Measurements from ENCODE around the gene SNAPC4. TPM values are rescaled to one million over a fixed set of nuclear protein-coding genes. Genes with fewer than 3 reads are reported as not detected.

The SNAPC4 gene
- total RNA-seq, result 5.3 and 10.5 TPM in 2 replicates
- polyA plus RNA-seq, result 6.3 and 8.7 TPM in 2 replicates

- H3K27ac ChIP-seq, result peak within 1 kb of the TSS; percentile 85
- no peaks in the 10 kb centered on the region for H4K20me1 ChIP-seq (ENCODE audit: insufficient read depth, poor library complexity, severe bottlenecking)
- H3K36me3 ChIP-seq (replicated peaks; ENCODE audit: insufficient read depth, low read depth), result no peaks in the 10 kb centered on the region
- peak within 1 kb of the TSS; percentile 93 for H3K4me2 ChIP-seq
- peak within 1 kb of the TSS; percentile 97 for H3K4me3 ChIP-seq
- peak; percentile 91 for TF ChIP-seq CTCF (IDR thresholded peaks at IDR 0.05; ENCODE audit: poor library complexity)
- TF ChIP-seq EZH2 (IDR thresholded peaks at IDR 0.05; ENCODE audit: borderline replicate concordance), result no peak
- no peak for TF ChIP-seq EZH2phosphoT487 (IDR thresholded peaks at IDR 0.05; ENCODE audit: low read depth, severe bottlenecking, unreplicated experiment)
- peak within 1 kb of the TSS; percentile 86 for H2AFZ ChIP-seq
- peaks cover 27% of the 10 kb centered on the region for H3K79me2 ChIP-seq
- H3K27me3 ChIP-seq, result no peaks in the 10 kb centered on the region
- WGBS (ENCODE audit: low lambda C conversion rate, missing lambda C conversion rate), result 14% methylated on average over 65 of the region's 71 CpGs
- DNase-seq (ENCODE audit: low spot score), result peak; percentile 96
- H3K9me3 ChIP-seq (ENCODE audit: low read depth), result no peaks in the 10 kb centered on the region
- H3K9me2 ChIP-seq (replicated peaks; ENCODE audit: insufficient read depth), result no peaks in the 10 kb centered on the region
- peaks cover 11% of the 10 kb centered on the region for H3K4me1 ChIP-seq (ENCODE audit: insufficient read depth)
Observed at GRCh38 chr9:136400038-136400834, at the start of gene SNAPC4. Gene SNAPC4 (minus strand): TSS chr9:136400170. CDS start chr9:136398428, 1,742 bp downstream.

- TF ChIP-seq CTCF (IDR thresholded peaks at IDR 0.05; ENCODE audit: poor library complexity) (no peak), EZH2 (IDR thresholded peaks at IDR 0.05; ENCODE audit: borderline replicate concordance) (no peak), EZH2phosphoT487 (IDR thresholded peaks at IDR 0.05; ENCODE audit: low read depth, severe bottlenecking, unreplicated experiment) (no peak)
Observed at GRCh38 chr9:136448655-136449054, 48.7 kb upstream of the SNAPC4 start.

GRCh38 chr9:136447173-136447778 lies 47.3 kb upstream of the SNAPC4 start:
- TF ChIP-seq EZH2phosphoT487 (IDR thresholded peaks at IDR 0.05; ENCODE audit: low read depth, severe bottlenecking, unreplicated experiment) (no peak), EZH2 (IDR thresholded peaks at IDR 0.05; ENCODE audit: borderline replicate concordance) (no peak), CTCF (IDR thresholded peaks at IDR 0.05; ENCODE audit: poor library complexity) (no peak)

More at GRCh38 chr9:136448655-136449054, 48.7 kb upstream of the SNAPC4 start:
- no peak overlapping the region for H3K4me2 ChIP-seq
- 96% methylated on average over 2 of the region's 3 CpGs for WGBS (ENCODE audit: low lambda C conversion rate, missing lambda C conversion rate)
- no peak overlapping the region for H3K4me3 ChIP-seq
- H2AFZ ChIP-seq, result no peak overlapping the region
- H3K9me3 ChIP-seq (ENCODE audit: low read depth), result no peaks in the 10 kb centered on the region
- H3K4me1 ChIP-seq (ENCODE audit: insufficient read depth), result no peaks in the 10 kb centered on the region
- no peaks in the 10 kb centered on the region for H4K20me1 ChIP-seq (ENCODE audit: insufficient read depth, poor library complexity, severe bottlenecking)
- DNase-seq (ENCODE audit: low spot score), result no peak
- no peaks in the 10 kb centered on the region for H3K27me3 ChIP-seq
- H3K36me3 ChIP-seq (replicated peaks; ENCODE audit: insufficient read depth, low read depth), result no peaks in the 10 kb centered on the region
- no peaks in the 10 kb centered on the region for H3K9me2 ChIP-seq (replicated peaks; ENCODE audit: insufficient read depth)
- H3K27ac ChIP-seq, result no peak overlapping the region
- no peaks in the 10 kb centered on the region for H3K79me2 ChIP-seq

More at GRCh38 chr9:136447173-136447778, 47.3 kb upstream of the SNAPC4 start:
- Histone ChIP-seq H3K27me3 (no peaks in the 10 kb centered on the region), H3K4me2 (no peak overlapping the region), H3K27ac (no peak overlapping the region), H3K4me1 (ENCODE audit: insufficient read depth) (no peaks in the 10 kb centered on the region), H3K79me2 (no peaks in the 10 kb centered on the region), H2AFZ (no peak overlapping the region), H3K9me3 (ENCODE audit: low read depth) (no peaks in the 10 kb centered on the region), H3K4me3 (no peak overlapping the region), H3K36me3 (replicated peaks; ENCODE audit: insufficient read depth, low read depth) (no peaks in the 10 kb centered on the region), H4K20me1 (ENCODE audit: insufficient read depth, poor library complexity, severe bottlenecking) (no peaks in the 10 kb centered on the region), H3K9me2 (replicated peaks; ENCODE audit: insufficient read depth) (no peaks in the 10 kb centered on the region)
- no peak for DNase-seq (ENCODE audit: low spot score)
- 96% methylated on average over 27 of the region's 27 CpGs for WGBS (ENCODE audit: low lambda C conversion rate, missing lambda C conversion rate)

All from hepatocyte (in vitro differentiated cells).